Measurements from ENCODE around the gene CARD10. TPM values are rescaled to one million over a fixed set of nuclear protein-coding genes. Genes with fewer than 3 reads are reported as not detected.

CARD10 gene
- total and polyA plus RNA-seq, 2 of the 13 experiments (the other 11 are each of a cell fraction or from before 2014, with no cell fraction given): 35.2 to 55.8 TPM

DNA sequence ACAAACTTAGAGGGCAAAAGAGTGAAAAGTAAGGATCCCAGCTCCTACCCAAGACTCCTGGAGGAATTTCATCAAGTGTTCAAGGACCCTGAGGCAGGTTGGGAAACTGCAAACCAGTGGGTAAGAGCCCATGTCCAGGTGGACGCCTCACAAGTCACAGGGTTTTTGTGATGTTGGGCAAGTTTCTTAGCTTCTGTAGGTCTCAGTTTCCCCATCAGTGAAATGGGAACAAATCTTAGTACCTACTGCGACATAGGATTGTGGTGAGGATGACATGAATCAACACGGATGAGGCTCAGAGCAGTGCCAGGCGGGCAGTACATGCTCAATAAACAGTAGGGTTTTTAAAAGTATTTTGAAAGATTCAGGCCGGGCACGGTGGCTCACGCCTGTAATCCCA, 23.7 kb upstream of the CARD10 start:
- H3K27me3 ChIP-seq (ENCODE audit: control insufficient read depth in 1 of 2, insufficient read depth in 2 of 2, low read length in 2 of 2): no peaks in the 10 kb centered on the region
- in situ Hi-C loops (cut with HindIII; ENCODE audit: extremely low pct_ligation_motif_present, low pct_unique_long_range_greater_than_20kb): loop anchor here (10.0 kb wide), 1 partner anchor 62 kb away; the partner anchor contains the start of gene GGA1
- no peaks in the 10 kb centered on the region for H3K36me3 ChIP-seq (replicated peaks in 1 of 2; ENCODE audit: control insufficient read depth in 1 of 2, insufficient read depth in 2 of 2, low read length in 2 of 2)
- ATAC-seq (no peak), FAIRE-seq (no peak), DNase-seq (ENCODE audit: low spot score) (no peak)
- no peak overlapping the region for H3K27ac ChIP-seq (ENCODE audit: extremely low read length, insufficient read depth, low read length)
- no peaks in the 10 kb centered on the region for H4K20me1 ChIP-seq (ENCODE audit: insufficient read depth, low read length)
- H2AFZ ChIP-seq (ENCODE audit: low read length): no peak overlapping the region
- 94% methylated on average over 7 of the region's 7 CpGs for WGBS (ENCODE audit: low lambda C conversion rate)
- no peak overlapping the region for H3K4me2 ChIP-seq (ENCODE audit: low read depth, low read length)
- H3K4me3 ChIP-seq (replicated peaks in 1 of 3; ENCODE audit: insufficient read depth in 1 of 3, low read depth in 2 of 3, low read length in 3 of 3): no peak overlapping the region
- CTCF ChIA-PET (ENCODE audit: low intra/inter-chr PET ratio, low total read pairs): no interaction called here
- H3K79me2 ChIP-seq (ENCODE audit: insufficient read depth, low read length): no peaks in the 10 kb centered on the region
- TF ChIP-seq ZMYM4 (CRISPR knock-in tag; IDR thresholded peaks at IDR 0.05) (no peak), ZNF20 (CRISPR knock-in tag; IDR thresholded peaks at IDR 0.05) (no peak), ZNF350 (CRISPR knock-in tag; IDR thresholded peaks at IDR 0.05; ENCODE audit: borderline replicate concordance, low read depth) (no peak), MXD4 (CRISPR knock-in tag; IDR thresholded peaks at IDR 0.05) (no peak), ZMYM3 (CRISPR knock-in tag; IDR thresholded peaks at IDR 0.05) (peak; percentile 27; the same call in 1 of the 2 replicates), ZNF629 (CRISPR knock-in tag; conservative IDR thresholded peaks at IDR 0.05) (peak; percentile 88), ZNF543 (CRISPR knock-in tag; IDR thresholded peaks at IDR 0.05) (no peak)
- TF ChIP-seq, protein P1, sequence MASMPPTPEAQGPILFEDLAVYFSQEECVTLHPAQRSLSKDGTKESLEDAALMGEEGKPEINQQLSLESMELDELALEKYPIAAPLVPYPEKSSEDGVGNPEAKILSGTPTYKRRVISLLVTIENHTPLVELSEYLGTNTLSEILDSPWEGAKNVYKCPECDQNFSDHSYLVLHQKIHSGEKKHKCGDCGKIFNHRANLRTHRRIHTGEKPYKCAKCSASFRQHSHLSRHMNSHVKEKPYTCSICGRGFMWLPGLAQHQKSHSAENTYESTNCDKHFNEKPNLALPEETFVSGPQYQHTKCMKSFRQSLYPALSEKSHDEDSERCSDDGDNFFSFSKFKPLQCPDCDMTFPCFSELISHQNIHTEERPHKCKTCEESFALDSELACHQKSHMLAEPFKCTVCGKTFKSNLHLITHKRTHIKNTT (CRISPR knock-in tag; IDR thresholded peaks at IDR 0.05): no peak
- TF ChIP-seq, protein P2, sequence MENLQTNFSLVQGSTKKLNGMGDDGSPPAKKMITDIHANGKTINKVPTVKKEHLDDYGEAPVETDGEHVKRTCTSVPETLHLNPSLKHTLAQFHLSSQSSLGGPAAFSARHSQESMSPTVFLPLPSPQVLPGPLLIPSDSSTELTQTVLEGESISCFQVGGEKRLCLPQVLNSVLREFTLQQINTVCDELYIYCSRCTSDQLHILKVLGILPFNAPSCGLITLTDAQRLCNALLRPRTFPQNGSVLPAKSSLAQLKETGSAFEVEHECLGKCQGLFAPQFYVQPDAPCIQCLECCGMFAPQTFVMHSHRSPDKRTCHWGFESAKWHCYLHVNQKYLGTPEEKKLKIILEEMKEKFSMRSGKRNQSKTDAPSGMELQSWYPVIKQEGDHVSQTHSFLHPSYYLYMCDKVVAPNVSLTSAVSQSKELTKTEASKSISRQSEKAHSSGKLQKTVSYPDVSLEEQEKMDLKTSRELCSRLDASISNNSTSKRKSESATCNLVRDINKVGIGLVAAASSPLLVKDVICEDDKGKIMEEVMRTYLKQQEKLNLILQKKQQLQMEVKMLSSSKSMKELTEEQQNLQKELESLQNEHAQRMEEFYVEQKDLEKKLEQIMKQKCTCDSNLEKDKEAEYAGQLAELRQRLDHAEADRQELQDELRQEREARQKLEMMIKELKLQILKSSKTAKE (CRISPR knock-in tag; IDR thresholded peaks at IDR 0.05; ENCODE audit: borderline replicate concordance): no peak
- TF ChIP-seq, protein P3, sequence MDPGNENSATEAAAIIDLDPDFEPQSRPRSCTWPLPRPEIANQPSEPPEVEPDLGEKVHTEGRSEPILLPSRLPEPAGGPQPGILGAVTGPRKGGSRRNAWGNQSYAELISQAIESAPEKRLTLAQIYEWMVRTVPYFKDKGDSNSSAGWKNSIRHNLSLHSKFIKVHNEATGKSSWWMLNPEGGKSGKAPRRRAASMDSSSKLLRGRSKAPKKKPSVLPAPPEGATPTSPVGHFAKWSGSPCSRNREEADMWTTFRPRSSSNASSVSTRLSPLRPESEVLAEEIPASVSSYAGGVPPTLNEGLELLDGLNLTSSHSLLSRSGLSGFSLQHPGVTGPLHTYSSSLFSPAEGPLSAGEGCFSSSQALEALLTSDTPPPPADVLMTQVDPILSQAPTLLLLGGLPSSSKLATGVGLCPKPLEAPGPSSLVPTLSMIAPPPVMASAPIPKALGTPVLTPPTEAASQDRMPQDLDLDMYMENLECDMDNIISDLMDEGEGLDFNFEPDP (CRISPR knock-in tag; conservative IDR thresholded peaks at IDR 0.05): 0 out of 2 replicates have a peak, but pooled peaks have one; percentile 46
- POLR2A ChIA-PET: interaction anchor here (16.3 kb wide), 1 partner anchor 20 kb away, joined by 976 read pairs; the partner anchor contains the start of gene CDC42EP1
- intact Hi-C loops (cut with micrococcal nuclease; ENCODE audit: unreplicated experiment): no loop called here
- BruUV-seq (replicated peaks): no TSS peak
- H3K4me1 ChIP-seq (ENCODE audit: insufficient read depth, low read length): peaks cover 86% of the 10 kb centered on the region
- H3K9me3 ChIP-seq (ENCODE audit: low read length): no peaks in the 10 kb centered on the region
- H3K9ac ChIP-seq (ENCODE audit: insufficient read depth, low read depth, low read length): no peak overlapping the region

Measured in HepG2 (cell line).